ENCODE data around the gene KRTAP22-2. TPM values are rescaled to one million over a fixed set of nuclear protein-coding genes. Genes with fewer than 3 reads are reported as not detected.

Gene KRTAP22-2
- total RNA-seq, 1 donor = not detected

- Histone ChIP-seq H3K79me2 (ENCODE audit: insufficient read depth, low read length) (no peaks in the 10 kb centered on the region), H3K9me3 (ENCODE audit: low read depth, low read length) (no peaks in the 10 kb centered on the region), H4K20me1 (ENCODE audit: insufficient read depth, low read length) (no peaks in the 10 kb centered on the region), H2AFZ (ENCODE audit: low read length) (no peak overlapping the region), H3K27me3 (ENCODE audit: insufficient read depth, low read length) (no peaks in the 10 kb centered on the region), H3K4me1 (ENCODE audit: insufficient read depth, low read length) (no peaks in the 10 kb centered on the region), H3K4me3 (ENCODE audit: insufficient read depth, low read length) (no peak overlapping the region), H3K27ac (ENCODE audit: low read depth, low read length) (no peak overlapping the region), H3K4me2 (ENCODE audit: insufficient read depth, low read length) (no peak overlapping the region), H3K36me3 (ENCODE audit: insufficient read depth, low read length) (no peaks in the 10 kb centered on the region)
- DNase-seq (ENCODE audit: insufficient read length, low spot score, missing footprints) = no peak
- TF ChIP-seq, protein P1, sequence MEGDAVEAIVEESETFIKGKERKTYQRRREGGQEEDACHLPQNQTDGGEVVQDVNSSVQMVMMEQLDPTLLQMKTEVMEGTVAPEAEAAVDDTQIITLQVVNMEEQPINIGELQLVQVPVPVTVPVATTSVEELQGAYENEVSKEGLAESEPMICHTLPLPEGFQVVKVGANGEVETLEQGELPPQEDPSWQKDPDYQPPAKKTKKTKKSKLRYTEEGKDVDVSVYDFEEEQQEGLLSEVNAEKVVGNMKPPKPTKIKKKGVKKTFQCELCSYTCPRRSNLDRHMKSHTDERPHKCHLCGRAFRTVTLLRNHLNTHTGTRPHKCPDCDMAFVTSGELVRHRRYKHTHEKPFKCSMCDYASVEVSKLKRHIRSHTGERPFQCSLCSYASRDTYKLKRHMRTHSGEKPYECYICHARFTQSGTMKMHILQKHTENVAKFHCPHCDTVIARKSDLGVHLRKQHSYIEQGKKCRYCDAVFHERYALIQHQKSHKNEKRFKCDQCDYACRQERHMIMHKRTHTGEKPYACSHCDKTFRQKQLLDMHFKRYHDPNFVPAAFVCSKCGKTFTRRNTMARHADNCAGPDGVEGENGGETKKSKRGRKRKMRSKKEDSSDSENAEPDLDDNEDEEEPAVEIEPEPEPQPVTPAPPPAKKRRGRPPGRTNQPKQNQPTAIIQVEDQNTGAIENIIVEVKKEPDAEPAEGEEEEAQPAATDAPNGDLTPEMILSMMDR (IDR thresholded peaks at IDR 0.05; ENCODE audit: extremely low read depth, low read depth, low read length) = no peak
These were observed 37.9 kb upstream of the KRTAP22-2 start for GRCh38 chr21:30628109-30628508.

DNA sequence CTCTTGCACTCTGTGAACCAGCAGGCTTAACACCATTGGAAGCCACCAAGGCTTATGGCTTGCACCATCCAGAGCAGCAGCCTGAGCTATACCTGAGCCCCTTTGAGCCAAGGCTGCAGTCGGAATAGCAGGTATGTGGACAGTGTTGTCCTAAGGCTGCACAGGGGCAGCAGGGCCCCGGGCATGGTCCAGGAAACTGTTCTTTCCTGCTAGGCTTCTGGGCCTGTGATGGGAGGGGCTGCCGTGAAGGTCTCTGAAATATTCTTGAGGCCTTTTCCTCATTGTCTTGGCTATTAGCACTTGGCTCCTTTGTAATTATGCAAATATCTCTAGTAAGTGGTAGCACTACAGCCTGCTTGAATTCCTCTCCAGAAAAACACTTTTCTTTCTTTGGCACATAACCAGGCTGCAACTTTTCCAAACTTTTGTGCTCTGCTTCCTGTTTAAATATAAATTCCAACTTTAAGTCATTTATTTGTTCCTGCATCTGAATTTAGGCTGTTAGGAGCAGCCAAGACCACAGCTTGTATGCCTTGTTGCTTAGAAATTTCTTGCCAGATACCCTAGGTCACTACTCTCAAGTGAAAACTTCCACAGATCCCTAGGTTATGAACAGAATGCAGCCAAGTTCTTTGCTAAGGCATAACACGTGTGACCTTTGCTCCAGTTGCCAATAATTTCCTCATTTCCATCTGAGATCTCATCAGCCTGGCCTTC lies 35.4 kb upstream of the KRTAP22-2 start:
- Histone ChIP-seq H3K36me3 (ENCODE audit: insufficient read depth, low read length) (no peaks in the 10 kb centered on the region), H3K4me1 (ENCODE audit: insufficient read depth, low read length) (no peaks in the 10 kb centered on the region), H2AFZ (ENCODE audit: low read length) (no peak overlapping the region), H4K20me1 (ENCODE audit: insufficient read depth, low read length) (no peaks in the 10 kb centered on the region), H3K27ac (ENCODE audit: low read depth, low read length) (no peak overlapping the region), H3K4me2 (ENCODE audit: insufficient read depth, low read length) (no peak overlapping the region), H3K79me2 (ENCODE audit: insufficient read depth, low read length) (no peaks in the 10 kb centered on the region), H3K9me3 (ENCODE audit: low read depth, low read length) (no peaks in the 10 kb centered on the region), H3K27me3 (ENCODE audit: insufficient read depth, low read length) (no peaks in the 10 kb centered on the region), H3K4me3 (ENCODE audit: insufficient read depth, low read length) (no peak overlapping the region)
- TF ChIP-seq, protein P1 (IDR thresholded peaks at IDR 0.05; ENCODE audit: extremely low read depth, low read depth, low read length) = no peak
- no peak for DNase-seq (ENCODE audit: insufficient read length, low spot score, missing footprints)

DNA sequence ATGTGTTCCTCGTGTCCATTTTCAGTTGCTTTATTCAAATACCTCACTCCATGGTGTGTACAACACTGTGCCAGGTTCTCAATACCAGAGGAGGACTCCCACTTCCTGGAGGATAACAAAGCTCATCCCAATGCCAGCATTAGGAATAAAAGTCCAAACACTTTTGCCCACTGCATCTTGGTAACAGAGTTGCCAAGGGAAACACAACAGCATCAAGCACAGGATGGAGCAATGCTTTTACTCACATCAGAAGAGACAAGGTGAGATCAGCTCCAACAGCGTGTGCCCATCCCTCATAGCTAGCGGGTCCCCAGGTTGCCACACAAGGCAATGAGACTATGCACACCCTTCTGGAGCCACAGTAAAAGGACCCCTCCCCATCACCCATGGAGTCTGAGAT lies 33.2 kb upstream of the KRTAP22-2 start:
- H2AFZ ChIP-seq (ENCODE audit: low read length) = no peak overlapping the region
- H3K36me3 ChIP-seq (ENCODE audit: insufficient read depth, low read length) = no peaks in the 10 kb centered on the region
- DNase-seq (ENCODE audit: insufficient read length, low spot score, missing footprints) = no peak
- H4K20me1 ChIP-seq (ENCODE audit: insufficient read depth, low read length) = no peaks in the 10 kb centered on the region
- TF ChIP-seq, protein P1 (IDR thresholded peaks at IDR 0.05; ENCODE audit: extremely low read depth, low read depth, low read length) = no peak
- H3K4me2 ChIP-seq (ENCODE audit: insufficient read depth, low read length) = no peak overlapping the region
- no peaks in the 10 kb centered on the region for H3K79me2 ChIP-seq (ENCODE audit: insufficient read depth, low read length)
- H3K27ac ChIP-seq (ENCODE audit: low read depth, low read length) = no peak overlapping the region
- no peaks in the 10 kb centered on the region for H3K9me3 ChIP-seq (ENCODE audit: low read depth, low read length)
- no peaks in the 10 kb centered on the region for H3K4me1 ChIP-seq (ENCODE audit: insufficient read depth, low read length)
- no peak overlapping the region for H3K4me3 ChIP-seq (ENCODE audit: insufficient read depth, low read length)
- H3K27me3 ChIP-seq (ENCODE audit: insufficient read depth, low read length) = no peaks in the 10 kb centered on the region

GRCh38 chr21:30620522-30620921 lies 30.3 kb upstream of the KRTAP22-2 start, which contains the start of gene KRTAP20-4:
Gene KRTAP20-4 (plus strand): TSS chr21:30620627.
- Histone ChIP-seq H3K4me2 (ENCODE audit: insufficient read depth, low read length) (no peak within 1 kb of the TSS), H3K27me3 (ENCODE audit: insufficient read depth, low read length) (no peaks in the 10 kb centered on the region), H4K20me1 (ENCODE audit: insufficient read depth, low read length) (no peaks in the 10 kb centered on the region), H2AFZ (ENCODE audit: low read length) (no peak within 1 kb of the TSS), H3K27ac (ENCODE audit: low read depth, low read length) (no peak within 1 kb of the TSS), H3K4me1 (ENCODE audit: insufficient read depth, low read length) (no peaks in the 10 kb centered on the region), H3K36me3 (ENCODE audit: insufficient read depth, low read length) (no peaks in the 10 kb centered on the region), H3K9me3 (ENCODE audit: low read depth, low read length) (peaks cover 5% of the 10 kb centered on the region), H3K4me3 (ENCODE audit: insufficient read depth, low read length) (no peak within 1 kb of the TSS), H3K79me2 (ENCODE audit: insufficient read depth, low read length) (no peaks in the 10 kb centered on the region)
- TF ChIP-seq, protein P1 (IDR thresholded peaks at IDR 0.05; ENCODE audit: extremely low read depth, low read depth, low read length) = no peak
- DNase-seq (ENCODE audit: insufficient read length, low spot score, missing footprints) = no peak
